ENCODE data around the gene B4GALT7.
"Not testable (repeated sequence)": the region's sequence is repeated elsewhere in the genome, so short reads cannot be mapped to it uniquely, and the experiment has no call there.

Gene B4GALT7

GRCh38 chr5:177599731-177600507, at the start of gene B4GALT7:
B4GALT7 (plus strand) TSS chr5:177600132; CDS start chr5:177600211, 79 bp downstream.
- peak; percentile 91 for DNase-seq

GRCh38 chr5:177552839-177553455, 47.0 kb upstream of the B4GALT7 start:
- DNase-seq, result no peak

- peak; percentile 47 for DNase-seq
Observed at GRCh38 chr5:177553671-177554429, 46.1 kb upstream of the B4GALT7 start.

GRCh38 chr5:177554474-177555111, 45.3 kb upstream of the B4GALT7 start, which contains the start of gene FAM193B:
FAM193B (minus strand) TSS chr5:177554563; CDS start chr5:177554458, 105 bp downstream.
- peak; percentile 96 for DNase-seq

GRCh38 chr5:177555228-177555627, 44.7 kb upstream of the B4GALT7 start:
- DNase-seq, result no peak

DNA sequence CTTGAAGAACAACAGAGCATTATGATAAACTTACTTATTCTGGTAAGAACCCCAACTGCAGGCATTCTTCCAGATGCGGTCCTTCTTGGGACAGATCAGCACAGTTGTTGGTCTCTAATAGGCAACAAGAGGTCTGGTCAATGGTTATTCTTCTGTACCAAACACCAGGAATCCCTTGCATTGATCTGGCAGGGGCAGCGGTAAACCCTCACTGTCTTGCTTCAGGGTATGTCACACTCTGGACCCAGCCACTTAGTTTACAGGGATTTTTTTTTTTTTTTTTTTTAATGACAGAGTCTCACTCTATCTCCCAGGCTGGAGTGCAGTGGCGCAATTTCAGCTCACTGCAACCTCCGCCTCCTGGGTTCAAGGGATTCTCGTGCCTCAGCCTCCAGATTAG, 44.3 kb upstream of the B4GALT7 start:
- DNase-seq, result no peak

- no peak for DNase-seq
Observed at GRCh38 chr5:177557041-177557647, 42.8 kb upstream of the B4GALT7 start.

DNA sequence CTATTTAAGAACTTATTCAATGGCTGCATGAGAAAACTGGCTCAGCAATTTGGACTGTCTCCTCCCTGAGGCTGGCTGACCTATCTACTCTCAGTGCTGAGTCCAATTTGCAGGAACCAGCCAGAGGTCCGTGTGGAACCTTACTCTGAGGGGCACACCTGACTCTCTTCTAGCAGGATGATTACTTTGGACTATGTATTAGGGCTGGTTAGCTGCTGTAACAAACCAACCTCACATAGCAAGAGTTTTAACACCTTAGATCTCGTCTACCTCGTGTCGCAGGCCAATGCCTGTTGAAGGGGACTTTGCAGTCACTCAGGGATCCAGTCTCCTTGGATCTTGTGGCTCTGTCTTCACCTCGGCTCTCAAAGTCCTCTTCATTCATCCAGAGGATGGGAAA, 42.1 kb upstream of the B4GALT7 start:
- no peak for DNase-seq

GRCh38 chr5:177559446-177559941, 40.4 kb upstream of the B4GALT7 start:
- DNase-seq, result not testable (repeated sequence)

GRCh38 chr5:177565046-177565445, 34.9 kb upstream of the B4GALT7 start:
- no peak for DNase-seq

DNA sequence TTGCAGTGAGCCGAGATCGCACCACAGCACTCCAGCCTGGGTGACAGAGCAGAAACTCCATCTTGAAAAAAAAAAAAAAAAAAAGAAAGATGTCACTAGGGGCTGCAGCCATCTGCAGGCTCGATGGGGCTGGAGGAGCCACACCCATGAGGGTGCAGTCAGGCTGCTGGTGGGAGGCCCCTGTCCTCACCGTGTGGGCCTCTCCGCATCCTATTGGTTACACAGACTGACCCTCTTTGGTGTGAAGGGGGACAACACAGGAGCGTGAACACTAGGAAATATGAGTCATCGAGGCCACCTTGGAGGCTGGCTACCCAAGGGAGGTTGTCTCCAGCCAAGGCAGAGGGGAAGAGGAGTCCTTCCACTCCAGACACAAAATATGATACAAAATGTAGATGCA, 31.6 kb upstream of the B4GALT7 start:
- no peak for DNase-seq

- DNase-seq, result no peak
Observed at GRCh38 chr5:177569894-177570293, 30.0 kb upstream of the B4GALT7 start.

GRCh38 chr5:177575488-177575887, 24.4 kb upstream of the B4GALT7 start:
- no peak for DNase-seq

- DNase-seq, result no peak
Observed at GRCh38 chr5:177576169-177576568, 23.8 kb upstream of the B4GALT7 start.

- no peak for DNase-seq
Observed at GRCh38 chr5:177578316-177578715, 21.6 kb upstream of the B4GALT7 start.

DNA sequence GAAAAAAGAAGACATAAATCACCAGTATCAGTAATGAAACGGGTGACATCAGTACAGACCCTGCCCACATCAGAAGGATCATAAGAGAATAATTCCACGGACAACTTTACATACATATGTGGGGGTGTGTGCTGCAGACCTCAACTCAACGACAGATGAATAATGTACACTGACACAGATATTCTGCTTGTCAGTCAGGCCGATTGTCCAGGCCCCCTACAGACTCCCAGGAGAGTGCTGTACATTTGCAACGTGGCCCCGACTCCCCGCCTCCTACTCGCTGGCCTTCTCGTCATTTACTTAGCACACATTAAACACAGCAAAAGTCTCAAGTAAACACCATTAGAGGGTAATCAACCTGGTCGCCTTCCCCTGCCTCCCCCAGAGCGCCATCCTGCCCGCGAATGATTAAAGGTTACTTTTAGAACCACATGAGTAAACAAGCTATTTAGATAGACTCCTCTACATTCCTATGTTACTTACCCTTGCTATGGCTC, 11.5 kb upstream of the B4GALT7 start:
- no peak for DNase-seq

DNA sequence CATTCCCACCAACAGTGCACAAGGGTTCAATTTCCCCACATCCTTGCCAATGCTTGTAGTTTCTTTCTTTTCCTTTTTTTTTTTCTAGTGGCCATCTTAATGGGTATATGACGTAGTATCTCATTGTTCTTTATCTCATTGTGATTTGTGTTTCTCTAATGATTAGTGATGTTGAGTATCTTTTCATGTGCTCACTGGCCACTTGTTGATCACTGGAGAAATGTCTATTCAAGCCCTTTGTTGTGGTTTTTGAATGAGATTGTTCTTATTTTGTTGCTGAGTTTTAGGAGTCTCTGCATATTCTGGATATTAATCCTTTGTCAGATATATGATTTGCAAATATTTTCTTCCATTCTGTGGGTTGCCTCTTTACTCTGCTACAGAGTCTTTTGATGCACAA, 9.5 kb upstream of the B4GALT7 start:
- no peak for DNase-seq

- DNase-seq, result no peak
Observed at GRCh38 chr5:177591690-177592009, 8.3 kb upstream of the B4GALT7 start.

GRCh38 chr5:177592010-177592834, 7.7 kb upstream of the B4GALT7 start, which contains the start of gene TMED9:
TMED9 (plus strand) TSS chr5:177592203; CDS start chr5:177592215, 12 bp downstream.
- DNase-seq, result peak; percentile 93

DNA sequence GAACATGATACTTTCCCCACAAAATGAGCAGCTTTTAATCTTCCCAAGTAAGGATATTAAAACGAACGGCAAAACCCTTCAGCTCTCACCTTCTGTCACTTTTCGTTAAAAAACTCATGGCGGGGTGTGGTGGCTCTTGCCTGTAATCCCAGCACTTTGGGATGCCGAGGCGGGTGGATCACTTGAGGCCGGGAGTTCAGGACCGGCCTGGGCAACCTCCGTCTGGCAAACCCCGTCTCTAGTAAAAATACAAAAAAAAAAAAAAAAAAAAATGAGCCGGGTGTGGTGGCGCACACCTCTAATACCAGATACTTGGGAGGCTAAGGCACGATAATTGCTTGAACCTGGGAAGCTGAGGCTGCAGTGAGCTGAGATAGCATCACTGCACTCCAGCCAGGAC, 7.0 kb upstream of the B4GALT7 start:
- DNase-seq, result no peak

GRCh38 chr5:177593511-177593910, 6.4 kb upstream of the B4GALT7 start:
- no peak for DNase-seq
